ENCODE results near the gene SDF2L1. TPM values are rescaled to one million over a fixed set of nuclear protein-coding genes. Genes with fewer than 3 reads are reported as not detected.
"Not testable (repeated sequence)": the region's sequence is repeated elsewhere in the genome, so short reads cannot be mapped to it uniquely, and the experiment has no call there.

The SDF2L1 gene
- total RNA-seq, 4 donors from 2014 or later, result 60.2 to 444 (median 210) TPM

GRCh38 chr22:21606775-21607174, 35.3 kb upstream of the SDF2L1 start:
- Histone ChIP-seq H3K4me1 (peaks cover 0 to 6% of the 10 kb centered on the region in 2 donors), H3K4me3 (replicated peaks in 1 of 3) (no peak overlapping the region), H3K36me3 (no peaks in the 10 kb centered on the region), H3K27me3 (no peaks in the 10 kb centered on the region), H3K27ac (no peak overlapping the region), H3K9me3 (no peaks in the 10 kb centered on the region)
- WGBS, 2 donors, result 98% methylated on average over 8 of the region's 8 CpGs
- DNase-seq, result no peak
- no peak for TF ChIP-seq POLR2A (IDR thresholded peaks at IDR 0.05)
- no peak for TF ChIP-seq CTCF (IDR thresholded peaks at IDR 0.05)
- intact Hi-C loops (cut with DNase I), result no loop called here

- H3K4me1 ChIP-seq; H3K9me3 ChIP-seq; intact Hi-C loops (cut with DNase I); H3K27ac ChIP-seq; H3K27me3 ChIP-seq; H3K4me3 ChIP-seq (replicated peaks in 1 of 3); DNase-seq; H3K36me3 ChIP-seq: not testable (repeated sequence)
- WGBS, 2 donors, result 95 to 96% methylated on average over 11 of the region's 11 CpGs
Observed at GRCh38 chr22:21609556-21610157, 32.4 kb upstream of the SDF2L1 start.

- WGBS, 2 donors, result 81 to 89% methylated on average over 4 of the region's 4 CpGs
Observed at GRCh38 chr22:21611210-21611977, 30.7 kb upstream of the SDF2L1 start.

GRCh38 chr22:21612858-21613257, 29.2 kb upstream of the SDF2L1 start:
- TF ChIP-seq CTCF (IDR thresholded peaks at IDR 0.05), result no peak
- no peak for TF ChIP-seq POLR2A (IDR thresholded peaks at IDR 0.05)
- no peak overlapping the region for H3K4me3 ChIP-seq (replicated peaks in 1 of 3)
- H3K36me3 ChIP-seq, result no peaks in the 10 kb centered on the region
- intact Hi-C loops (cut with DNase I), result no loop called here
- no peak for DNase-seq
- no peaks in the 10 kb centered on the region for H3K27me3 ChIP-seq
- WGBS, 2 donors, result 89 to 97% methylated on average over 6 of the region's 7 CpGs
- no peak overlapping the region for H3K27ac ChIP-seq
- no peaks in the 10 kb centered on the region for H3K9me3 ChIP-seq
- H3K4me1 ChIP-seq, result peaks cover 0 to 3% of the 10 kb centered on the region in 2 donors

More at GRCh38 chr22:21611210-21611977, 30.7 kb upstream of the SDF2L1 start:
- Histone ChIP-seq H3K9me3 (no peaks in the 10 kb centered on the region), H3K4me1 (peaks cover 0 to 6% of the 10 kb centered on the region in 2 donors), H3K36me3 (no peaks in the 10 kb centered on the region), H3K27ac (no peak overlapping the region), H3K4me3 (replicated peaks in 1 of 3) (no peak overlapping the region), H3K27me3 (no peaks in the 10 kb centered on the region)
- intact Hi-C loops (cut with DNase I), result no loop called here
- DNase-seq, result no peak
- no peak for TF ChIP-seq POLR2A (IDR thresholded peaks at IDR 0.05)
- no peak for TF ChIP-seq CTCF (IDR thresholded peaks at IDR 0.05)

GRCh38 chr22:21613553-21614233, 28.4 kb upstream of the SDF2L1 start:
- no peak for DNase-seq
- intact Hi-C loops (cut with DNase I), result no loop called here
- no peak overlapping the region for H3K27ac ChIP-seq
- H3K9me3 ChIP-seq, result no peaks in the 10 kb centered on the region
- H3K36me3 ChIP-seq, result no peaks in the 10 kb centered on the region
- no peak for TF ChIP-seq CTCF (IDR thresholded peaks at IDR 0.05)
- no peak for TF ChIP-seq POLR2A (IDR thresholded peaks at IDR 0.05)
- WGBS, 2 donors, result 90 to 91% methylated on average over 4 of the region's 4 CpGs
- H3K27me3 ChIP-seq, result no peaks in the 10 kb centered on the region
- H3K4me3 ChIP-seq (replicated peaks in 1 of 3), result no peak overlapping the region
- no peaks in the 10 kb centered on the region for H3K4me1 ChIP-seq

All from thyroid gland (tissue), 4 donors.